Body of pancreas (tissue), 4 donors: ENCODE measurements around the gene KRTAP5-9.

Experiments used
- CTCF ChIP-seq, 7 experiments: fragments of 450-650 bp in 4 of 7; fragments of 200-600 bp in 3 of 7; sonication (generic) in 3 of 7; IDR thresholded peaks; one replicate each; pipeline ENCODE4 v1.5.1; 2016 to 2019; ENCODE audit warnings: antibody characterized with exemption in 7 of 7
- POLR2A ChIP-seq, 3 donors: fragments of 450-650 bp; IDR thresholded peaks; one replicate each; pipeline ENCODE4 v1.6.1; 2016; ENCODE audit warnings: antibody characterized with exemption in 3 of 3, mild to moderate bottlenecking in 2 of 3

- TF ChIP-seq CTCF (IDR thresholded peaks at IDR 0.05) = no peak
- TF ChIP-seq POLR2A (IDR thresholded peaks at IDR 0.05) = no peak
Observed at GRCh38 chr11:71535825-71536224, 12.4 kb upstream of the KRTAP5-9 start.
